GM12892 (cell line): ENCODE measurements around the gene NCDN.

ENCODE experiments used
- DNase-seq: peaks from one replicate; pipeline ENCODE4 v3.0.0; 2011; ENCODE audit not compliant: insufficient read length
- FAIRE-seq: peaks from 2 replicates; lab custom pipeline; 2011; peaks lifted over from hg19 to GRCh38; lab: Jason Lieb, UNC
- POLR2A ChIP-seq: IDR thresholded peaks from 2 replicates; pipeline ENCODE4 v1.6.1; 2011; ENCODE audit warnings: low read depth, low read length, control low read depth
- POLR2AphosphoS5 ChIP-seq: IDR thresholded peaks from 2 replicates; pipeline ENCODE4 v1.6.1; 2011; ENCODE audit warnings: low read depth, low read length, control low read depth
- TAF1 ChIP-seq: IDR thresholded peaks from 2 replicates; pipeline ENCODE4 v1.6.1; 2011; ENCODE audit warnings: low read depth, mild to moderate bottlenecking, control low read depth, low read length, borderline replicate concordance

Gene NCDN

GRCh38 chr1:35563166-35563565 is 5.6 kb downstream of the NCDN start:
- DNase-seq, result no peak
- no peak for FAIRE-seq
- TF ChIP-seq TAF1 (no peak), POLR2A (no peak), POLR2AphosphoS5 (no peak)

DNA sequence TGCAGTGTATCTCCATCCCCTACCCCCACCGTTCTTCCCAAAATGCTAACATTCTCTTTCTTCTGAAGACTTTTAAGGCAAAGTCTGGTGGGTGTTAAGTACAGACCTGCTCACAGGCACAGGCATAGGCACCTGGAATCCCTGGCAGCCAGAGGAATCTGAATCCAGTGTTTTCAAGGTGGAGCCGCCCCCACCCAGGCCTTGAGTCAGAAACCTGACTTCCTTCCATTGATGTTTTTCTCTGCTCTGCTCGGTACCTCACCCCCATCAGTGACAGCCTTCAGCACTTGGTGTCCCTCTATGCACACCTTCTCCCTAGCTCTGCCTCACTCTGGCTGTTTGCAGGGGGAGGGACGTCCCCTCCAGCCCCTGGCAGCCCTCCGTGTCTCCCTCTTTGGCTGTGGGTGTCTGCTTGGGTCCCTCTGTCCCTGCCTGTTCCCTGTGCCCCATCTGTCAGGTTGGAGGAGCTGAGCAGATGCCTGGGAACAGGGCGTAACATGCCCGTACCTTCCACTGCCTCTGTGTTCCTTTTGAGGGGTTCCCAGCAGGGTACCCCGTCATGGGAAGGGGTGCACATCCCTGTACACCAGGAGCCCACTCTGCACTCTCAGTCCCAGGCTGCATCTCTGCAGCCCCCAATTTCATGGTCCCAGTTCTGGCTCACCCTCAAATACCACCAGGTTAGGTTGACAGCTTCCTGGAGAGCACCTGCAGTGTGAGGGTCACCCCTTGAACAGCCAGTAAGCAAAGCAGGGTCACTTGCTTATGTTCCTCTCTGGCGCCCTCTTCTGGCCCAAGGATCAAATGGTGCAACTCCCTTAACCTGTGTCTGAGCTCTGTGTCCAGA is 6.7 kb downstream of the NCDN start:
- FAIRE-seq (peak; percentile 92), DNase-seq (peak; percentile 75)
- TF ChIP-seq POLR2A (no peak), POLR2AphosphoS5 (no peak), TAF1 (no peak)

DNA sequence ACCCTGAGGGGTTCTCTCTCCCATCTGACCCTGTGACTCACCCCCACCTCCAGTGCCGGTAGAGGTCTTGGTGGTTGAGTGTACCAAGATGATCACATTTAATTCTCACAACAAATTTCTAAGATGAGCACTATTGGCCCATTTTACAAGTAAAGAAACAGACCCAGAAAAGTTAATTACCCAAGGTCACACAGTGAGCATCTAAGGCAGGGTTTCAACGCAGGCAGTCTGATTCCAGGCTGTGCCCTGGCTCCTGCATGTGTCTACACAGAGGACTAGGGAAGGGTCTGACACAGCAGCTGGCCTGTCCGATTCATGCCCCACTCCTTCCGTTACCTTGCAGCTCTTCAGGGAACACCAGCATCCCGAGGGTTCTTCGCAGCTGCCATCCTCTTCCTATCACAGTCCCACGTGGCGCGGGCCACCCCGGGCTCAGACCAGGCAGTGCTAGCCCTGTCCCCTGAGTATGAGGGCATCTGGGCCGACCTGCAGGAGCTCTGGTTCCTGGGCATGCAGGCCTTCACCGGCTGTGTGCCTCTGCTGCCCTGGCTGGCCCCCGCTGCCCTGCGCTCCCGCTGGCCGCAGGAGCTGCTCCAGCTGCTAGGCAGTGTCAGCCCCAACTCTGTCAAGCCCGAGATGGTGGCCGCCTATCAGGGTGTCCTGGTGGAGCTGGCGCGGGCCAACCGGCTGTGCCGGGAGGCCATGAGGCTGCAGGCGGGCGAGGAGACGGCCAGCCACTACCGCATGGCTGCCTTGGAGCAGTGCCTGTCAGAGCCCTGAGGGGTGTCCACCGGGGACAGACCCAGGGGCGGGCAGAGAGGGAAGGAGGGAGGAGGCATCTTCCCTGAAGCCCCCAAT is 7.5 kb downstream of the NCDN start:
- DNase-seq, result no peak
- TF ChIP-seq POLR2A, result no peak
- no peak for TF ChIP-seq POLR2AphosphoS5
- TF ChIP-seq TAF1, result no peak
- FAIRE-seq, result no peak

DNA sequence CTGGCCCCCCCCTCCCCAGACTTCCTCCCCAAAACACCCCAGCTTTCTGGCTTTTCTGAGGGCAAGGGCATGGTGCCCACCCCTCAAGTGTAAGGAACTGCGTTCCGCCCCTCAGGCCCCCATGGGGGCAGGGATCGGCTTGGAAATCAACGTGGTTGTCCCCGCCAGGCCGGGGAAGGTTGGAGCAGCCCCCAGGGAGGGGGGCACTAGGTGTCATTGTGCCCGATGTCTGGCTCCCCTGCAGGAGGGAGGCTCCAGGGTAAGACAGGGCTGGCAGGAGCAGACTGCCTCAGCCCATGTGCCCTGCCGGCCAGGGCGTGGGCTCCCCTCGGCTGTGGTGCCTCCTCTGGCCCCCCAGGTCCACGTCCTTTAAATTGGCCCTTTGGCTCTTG is 8.1 kb downstream of the NCDN start:
- TF ChIP-seq POLR2A (no peak), TAF1 (no peak), POLR2AphosphoS5 (no peak)
- no peak for FAIRE-seq
- no peak for DNase-seq

- FAIRE-seq (no peak), DNase-seq (no peak)
- TF ChIP-seq POLR2AphosphoS5 (no peak; the same call in 1 of the 2 replicates), TAF1 (no peak), POLR2A (no peak)
Measured at GRCh38 chr1:35567947-35568558, 10.5 kb downstream of the NCDN start.

GRCh38 chr1:35568975-35569395 is 11.4 kb downstream of the NCDN start:
- peak; percentile 90 for FAIRE-seq
- no peak for TF ChIP-seq TAF1
- TF ChIP-seq POLR2AphosphoS5, result no peak
- TF ChIP-seq POLR2A, result no peak
- DNase-seq, result peak; percentile 71

- TF ChIP-seq POLR2A (no peak), POLR2AphosphoS5 (no peak), TAF1 (no peak)
- FAIRE-seq, result no peak
- no peak for DNase-seq
Measured at GRCh38 chr1:35569936-35570335, 12.3 kb downstream of the NCDN start.

DNA sequence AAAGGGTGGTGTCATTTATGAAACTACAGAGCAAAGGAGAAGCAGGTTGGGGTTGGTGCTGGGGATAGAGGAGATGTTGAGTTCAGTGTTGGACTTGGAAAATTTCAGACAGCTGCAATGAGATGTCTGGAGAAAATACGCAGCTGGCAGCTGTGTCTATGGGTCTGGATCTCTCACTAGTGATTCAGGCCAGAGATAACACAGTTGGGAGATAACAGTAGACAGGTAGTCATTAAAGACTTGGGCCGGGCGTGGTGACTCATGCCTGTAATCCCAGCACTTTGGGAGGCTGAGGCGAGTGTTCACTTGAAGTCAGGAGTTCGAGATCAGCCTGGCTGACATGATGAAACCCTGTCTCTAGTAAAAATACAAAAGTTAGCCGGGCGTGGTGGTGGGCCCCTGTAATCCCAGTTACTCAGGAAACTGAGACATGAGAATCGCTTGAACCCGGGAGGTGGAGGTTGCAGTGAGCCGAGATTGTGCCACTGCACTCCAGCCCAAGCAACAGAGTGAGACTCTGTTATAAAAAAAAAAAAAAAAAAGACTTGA is 13.1 kb downstream of the NCDN start:
- DNase-seq, result no peak
- TF ChIP-seq POLR2A (no peak), TAF1 (no peak), POLR2AphosphoS5 (no peak)
- FAIRE-seq, result no peak

GRCh38 chr1:35571263-35571662 is 13.7 kb downstream of the NCDN start:
- TF ChIP-seq POLR2AphosphoS5 (no peak), TAF1 (no peak), POLR2A (no peak)
- DNase-seq, result no peak
- FAIRE-seq, result no peak

DNA sequence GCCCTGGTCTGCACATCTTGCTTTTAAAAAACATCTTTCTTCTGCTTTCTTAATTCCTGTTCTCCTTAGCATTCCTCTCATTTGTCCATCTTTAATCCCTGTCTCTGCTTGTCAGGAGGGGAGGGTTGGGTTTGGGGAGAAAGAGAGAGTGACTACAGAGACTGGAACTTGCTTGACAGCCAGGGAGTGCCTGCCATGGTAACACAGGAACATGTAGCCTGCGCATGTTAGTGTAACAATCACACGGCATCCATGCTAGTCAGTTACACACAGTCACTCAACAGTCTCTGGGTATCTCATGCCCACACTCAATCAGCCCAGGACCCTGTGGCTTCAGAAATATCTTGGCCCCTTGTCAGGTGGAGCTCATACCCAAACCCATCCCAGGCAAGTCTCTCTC is 14.7 kb downstream of the NCDN start:
- TF ChIP-seq POLR2AphosphoS5 (no peak), POLR2A (no peak), TAF1 (no peak)
- FAIRE-seq (no peak), DNase-seq (no peak)
